22Rv1 (cell line): ENCODE measurements around the gene GAS7.

Source experiments
- H3K27ac ChIP-seq: fragments of 450-650 bp; 2 replicates; pipeline ENCODE4 v1.5.1; 2017
- CTCF ChIP-seq: fragments of 450-650 bp; IDR thresholded peaks from 2 replicates; pipeline ENCODE4 v1.5.1; 2017; ENCODE audit warnings: mild to moderate bottlenecking
- ZFX ChIP-seq: fragments of 450-650 bp; IDR thresholded peaks from 2 replicates; pipeline ENCODE4 v1.6.1; 2017; ENCODE audit warnings: antibody characterized with exemption, borderline replicate concordance

The GAS7 gene

GRCh38 chr17:10070690-10071089 is 127.7 kb downstream of the GAS7 start:
- TF ChIP-seq CTCF (no peak), ZFX (no peak)
- no peak overlapping the region for H3K27ac ChIP-seq

GRCh38 chr17:10069301-10069700 is 129.1 kb downstream of the GAS7 start:
- TF ChIP-seq ZFX: no peak
- H3K27ac ChIP-seq: no peak overlapping the region

GRCh38 chr17:10067446-10068143 is 130.8 kb downstream of the GAS7 start:
- H3K27ac ChIP-seq: no peak overlapping the region

GRCh38 chr17:10064536-10064935 is 133.9 kb downstream of the GAS7 start:
- H3K27ac ChIP-seq: no peak overlapping the region
- no peak for TF ChIP-seq ZFX
- no peak for TF ChIP-seq CTCF

More at GRCh38 chr17:10067446-10068143, 130.8 kb downstream of the GAS7 start:
- TF ChIP-seq CTCF: no peak
- TF ChIP-seq ZFX: no peak

GRCh38 chr17:10063730-10064241 is 134.6 kb downstream of the GAS7 start:
- TF ChIP-seq ZFX: no peak
- no peak for TF ChIP-seq CTCF
- no peak overlapping the region for H3K27ac ChIP-seq

- TF ChIP-seq ZFX (no peak), CTCF (no peak)
- H3K27ac ChIP-seq: no peak overlapping the region
These were observed 135.6 kb downstream of the GAS7 start for GRCh38 chr17:10062691-10063385.

GRCh38 chr17:10061111-10061845 is 137.1 kb downstream of the GAS7 start:
- TF ChIP-seq CTCF: no peak
- no peak for TF ChIP-seq ZFX
- H3K27ac ChIP-seq: no peak overlapping the region
